Fibroblast of the aortic adventitia (primary cell): ENCODE measurements around the gene SLC43A2. TPM values are rescaled to one million over a fixed set of nuclear protein-coding genes. Genes with fewer than 3 reads are reported as not detected.
"Not testable (repeated sequence)": the region's sequence is repeated elsewhere in the genome, so short reads cannot be mapped to it uniquely, and the experiment has no call there.

ENCODE experiments used
- DNase-seq: peaks from one replicate; pipeline ENCODE4 v3.0.0-alpha.2; 2010; ENCODE audit warnings: low read depth
- H3K4me3 ChIP-seq: 2 replicates; pipeline ENCODE4 v1.5.1; 2011; ENCODE audit warnings: low read depth, mild to moderate bottlenecking, control low read depth, low read length, moderate library complexity
- small RNA-seq: library from RNA; depleted of rRNA; stranded (forward); fragments of <200 nt; gene quantifications from one replicate; pipeline ENCODE3, GENCODE V24; 2012
- total RNA-seq: library from RNA; depleted of rRNA; stranded (reverse); fragments of >200 nt; gene quantifications from 2 replicates; pipeline ENCODE4 v1.2.3, GENCODE V29; 2012; ENCODE audit warnings: low replicate concordance
- TF ChIP-seq, protein P1 (sequence below): IDR thresholded peaks from 2 replicates; pipeline ENCODE4 v1.5.1; 2011; ENCODE audit warnings: mild to moderate bottlenecking, low read length, control low read depth, inconsistent platforms; ENCODE audit not compliant: insufficient read depth

The SLC43A2 gene
- total RNA-seq, 1 donor = 3.0 TPM

DNA sequence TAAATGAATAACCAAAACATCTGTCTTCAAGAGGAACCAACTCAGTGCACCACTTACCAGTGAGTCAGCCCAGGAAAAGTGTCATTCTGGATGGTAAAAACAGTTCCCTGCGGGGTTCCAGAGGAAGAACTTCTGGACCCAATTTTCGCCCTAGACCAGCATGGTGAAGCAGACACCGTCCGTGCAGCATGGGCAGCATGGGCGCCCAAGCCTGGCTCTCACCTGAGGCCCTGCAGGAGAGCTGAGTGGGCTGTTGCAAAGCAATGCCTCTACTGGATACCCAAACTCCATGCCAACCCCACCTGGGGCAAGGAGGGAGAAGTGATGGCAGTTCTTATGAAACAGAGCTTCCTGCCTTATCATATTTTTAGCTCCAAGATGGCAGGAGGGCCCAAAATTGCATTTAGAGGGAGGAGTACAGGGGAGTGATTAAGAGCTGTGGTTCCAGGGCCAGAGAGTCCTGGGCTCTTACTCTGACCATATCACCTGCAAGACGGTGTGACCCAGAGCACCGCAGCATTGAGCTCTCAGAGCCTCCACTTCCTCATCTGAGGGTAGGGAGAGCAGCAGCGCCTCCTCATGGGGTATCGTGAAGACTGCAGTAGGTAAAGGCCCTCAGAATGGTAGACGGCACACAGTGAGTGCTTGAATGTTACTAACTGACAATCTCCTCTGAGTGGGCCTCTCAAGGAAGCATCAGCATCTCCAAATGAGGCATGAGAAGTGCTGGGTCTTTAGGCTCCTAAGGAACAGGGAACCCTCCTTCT, 95.6 kb downstream of the SLC43A2 start:
- H3K4me3 ChIP-seq = no peak overlapping the region
- DNase-seq = no peak
- TF ChIP-seq, protein P1, sequence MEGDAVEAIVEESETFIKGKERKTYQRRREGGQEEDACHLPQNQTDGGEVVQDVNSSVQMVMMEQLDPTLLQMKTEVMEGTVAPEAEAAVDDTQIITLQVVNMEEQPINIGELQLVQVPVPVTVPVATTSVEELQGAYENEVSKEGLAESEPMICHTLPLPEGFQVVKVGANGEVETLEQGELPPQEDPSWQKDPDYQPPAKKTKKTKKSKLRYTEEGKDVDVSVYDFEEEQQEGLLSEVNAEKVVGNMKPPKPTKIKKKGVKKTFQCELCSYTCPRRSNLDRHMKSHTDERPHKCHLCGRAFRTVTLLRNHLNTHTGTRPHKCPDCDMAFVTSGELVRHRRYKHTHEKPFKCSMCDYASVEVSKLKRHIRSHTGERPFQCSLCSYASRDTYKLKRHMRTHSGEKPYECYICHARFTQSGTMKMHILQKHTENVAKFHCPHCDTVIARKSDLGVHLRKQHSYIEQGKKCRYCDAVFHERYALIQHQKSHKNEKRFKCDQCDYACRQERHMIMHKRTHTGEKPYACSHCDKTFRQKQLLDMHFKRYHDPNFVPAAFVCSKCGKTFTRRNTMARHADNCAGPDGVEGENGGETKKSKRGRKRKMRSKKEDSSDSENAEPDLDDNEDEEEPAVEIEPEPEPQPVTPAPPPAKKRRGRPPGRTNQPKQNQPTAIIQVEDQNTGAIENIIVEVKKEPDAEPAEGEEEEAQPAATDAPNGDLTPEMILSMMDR = no peak

DNA sequence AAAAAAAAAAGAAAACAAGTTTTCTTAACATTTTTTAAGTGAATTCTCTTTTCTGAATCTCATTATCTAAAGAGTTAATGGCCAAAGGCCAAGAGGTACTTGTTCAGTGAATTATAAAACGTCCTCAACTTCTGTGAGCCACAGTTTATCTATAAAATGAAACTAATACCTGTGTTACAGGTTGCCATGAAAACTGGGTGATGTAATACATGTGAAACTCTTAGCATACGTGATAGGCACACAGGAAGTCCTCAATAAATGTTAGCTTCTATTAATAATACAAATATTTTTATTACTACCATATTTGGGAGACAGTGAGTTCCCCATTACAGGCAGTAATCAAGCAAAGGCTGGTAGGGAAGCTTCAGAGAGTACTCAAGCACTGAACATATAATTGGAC, 98.8 kb downstream of the SLC43A2 start:
- TF ChIP-seq, protein P1 = no peak
- H3K4me3 ChIP-seq = no peak overlapping the region
- DNase-seq = peak; percentile 11

DNA sequence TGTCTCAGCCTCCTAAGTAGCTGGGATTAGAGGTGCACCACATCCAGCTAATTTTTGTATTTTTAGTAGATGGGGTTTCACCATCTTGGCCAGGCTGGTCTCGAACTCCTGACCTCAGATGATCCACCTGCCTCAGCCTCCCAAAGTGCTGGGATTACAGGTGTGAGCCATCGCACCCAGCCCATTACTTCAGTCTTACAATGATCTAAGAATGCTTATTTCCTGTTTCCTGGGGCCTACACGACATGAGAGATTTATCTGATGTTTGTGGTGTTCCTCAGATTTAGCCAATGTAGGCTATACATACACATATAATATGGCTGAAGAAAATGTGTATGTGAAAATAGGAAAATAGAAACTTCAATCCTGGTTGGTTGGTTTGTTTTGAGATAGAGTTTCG, 101.8 kb downstream of the SLC43A2 start:
- not testable (repeated sequence) for H3K4me3 ChIP-seq, DNase-seq

DNA sequence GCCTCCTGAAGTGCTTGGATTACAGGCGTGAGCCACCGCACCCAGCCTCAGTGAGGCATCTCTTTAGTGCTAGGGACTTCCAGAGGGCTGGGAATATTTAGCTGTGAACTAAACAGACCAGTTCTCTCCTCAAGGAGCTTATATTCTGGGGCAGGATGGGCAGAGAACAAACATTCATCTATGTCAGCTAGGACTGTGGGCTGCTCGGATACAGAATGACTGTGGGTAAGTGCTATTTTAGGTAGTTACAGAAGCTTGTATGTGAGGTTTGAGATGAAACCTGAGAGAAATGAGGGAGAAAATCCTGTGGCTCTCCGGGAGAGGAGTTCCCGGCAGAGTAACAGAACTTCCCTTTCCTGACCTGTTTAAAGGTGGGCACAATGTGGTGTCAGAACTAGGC, 106.0 kb downstream of the SLC43A2 start:
- TF ChIP-seq, protein P1 = no peak
- H3K4me3 ChIP-seq = no peak overlapping the region
- no peak for DNase-seq

GRCh38 chr17:1521086-1521640, 107.5 kb downstream of the SLC43A2 start:
- TF ChIP-seq, protein P1 = no peak
- DNase-seq = no peak
- H3K4me3 ChIP-seq = no peak overlapping the region

DNA sequence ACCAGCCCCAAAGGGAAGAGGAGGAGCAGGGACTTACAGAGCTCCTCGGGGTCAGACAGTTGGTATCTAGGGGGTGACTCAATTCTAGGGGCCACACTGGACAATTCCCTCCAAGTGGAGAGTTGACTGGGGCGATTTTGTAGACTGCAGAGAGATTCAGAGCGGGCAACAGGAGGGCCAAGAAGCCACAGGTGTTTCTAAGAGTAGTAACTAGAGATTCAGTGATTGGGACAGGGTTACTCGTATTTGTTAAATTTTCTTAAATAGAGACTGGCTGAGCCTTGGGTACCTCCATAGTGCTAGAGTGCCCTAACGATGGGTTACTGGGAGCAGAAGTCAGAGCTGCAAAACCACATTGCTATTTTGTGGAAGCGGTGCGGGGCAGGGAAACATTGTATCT, 109.0 kb downstream of the SLC43A2 start:
- no peak overlapping the region for H3K4me3 ChIP-seq
- TF ChIP-seq, protein P1 = no peak
- DNase-seq = no peak

Small RNA genes lying within 50 kb of the gene (small RNA-seq; reads per million reads assigned to genes)
- gene RN7SL105P = not detected

Other genes with a start within 250 kb of the SLC43A2 start
- 628 and 1,755 TPM in 2 replicates for gene YWHAE, start 228.6 kb downstream of the SLC43A2 start, total RNA-seq
- 70.0 and 106 TPM in 2 replicates for gene CRK, start 172.6 kb downstream of the SLC43A2 start, total RNA-seq
- gene MYO1C, start 136.1 kb downstream of the SLC43A2 start, total RNA-seq = 127 and 139 TPM in 2 replicates
- gene INPP5K, start 112.2 kb downstream of the SLC43A2 start, total RNA-seq = 13.2 and 27.3 TPM in 2 replicates
- 28.4 and 33.3 TPM in 2 replicates for gene PITPNA, start 66.0 kb downstream of the SLC43A2 start, total RNA-seq
- gene SCARF1, start 16.9 kb upstream of the SLC43A2 start, total RNA-seq = 0.90 and 1.3 TPM in 2 replicates
- gene RILP, start 21.0 kb upstream of the SLC43A2 start, total RNA-seq = 9.7 and 10.7 TPM in 2 replicates
- 59.7 and 138 TPM in 2 replicates for gene PRPF8, start 56.0 kb upstream of the SLC43A2 start, total RNA-seq
- gene TLCD2, start 81.5 kb upstream of the SLC43A2 start, total RNA-seq = 4.5 and 10.1 TPM in 2 replicates
- 27.7 and 39.6 TPM in 2 replicates for gene WDR81, start 95.9 kb upstream of the SLC43A2 start, total RNA-seq
- 0.18 and 1.3 TPM in 2 replicates for gene SERPINF2, start 114.0 kb upstream of the SLC43A2 start, total RNA-seq
- 161 and 450 TPM in 2 replicates for gene SERPINF1, start 133.2 kb upstream of the SLC43A2 start, total RNA-seq
- 7.4 and 10.7 TPM in 2 replicates for gene SMYD4, start 201.1 kb upstream of the SLC43A2 start, total RNA-seq
- 19.3 and 41.2 TPM in 2 replicates for gene RPA1, start 201.2 kb upstream of the SLC43A2 start, total RNA-seq